ENCODE results near the gene EPO.

- TF ChIP-seq POLR2AphosphoS5 (IDR thresholded peaks at IDR 0.05; ENCODE audit: low read depth, low read length) (no peak), POLR2A (IDR thresholded peaks at IDR 0.05; ENCODE audit: low read depth, low read length) (no peak)
These were observed 48.6 kb upstream of the EPO start for GRCh38 chr7:100671353-100672327.

Data from GM12892 (cell line).